ENCODE data around the gene NMRAL1. TPM values are rescaled to one million over a fixed set of nuclear protein-coding genes. Genes with fewer than 3 reads are reported as not detected.

NMRAL1 gene
- 38.3 TPM for total RNA-seq

DNA sequence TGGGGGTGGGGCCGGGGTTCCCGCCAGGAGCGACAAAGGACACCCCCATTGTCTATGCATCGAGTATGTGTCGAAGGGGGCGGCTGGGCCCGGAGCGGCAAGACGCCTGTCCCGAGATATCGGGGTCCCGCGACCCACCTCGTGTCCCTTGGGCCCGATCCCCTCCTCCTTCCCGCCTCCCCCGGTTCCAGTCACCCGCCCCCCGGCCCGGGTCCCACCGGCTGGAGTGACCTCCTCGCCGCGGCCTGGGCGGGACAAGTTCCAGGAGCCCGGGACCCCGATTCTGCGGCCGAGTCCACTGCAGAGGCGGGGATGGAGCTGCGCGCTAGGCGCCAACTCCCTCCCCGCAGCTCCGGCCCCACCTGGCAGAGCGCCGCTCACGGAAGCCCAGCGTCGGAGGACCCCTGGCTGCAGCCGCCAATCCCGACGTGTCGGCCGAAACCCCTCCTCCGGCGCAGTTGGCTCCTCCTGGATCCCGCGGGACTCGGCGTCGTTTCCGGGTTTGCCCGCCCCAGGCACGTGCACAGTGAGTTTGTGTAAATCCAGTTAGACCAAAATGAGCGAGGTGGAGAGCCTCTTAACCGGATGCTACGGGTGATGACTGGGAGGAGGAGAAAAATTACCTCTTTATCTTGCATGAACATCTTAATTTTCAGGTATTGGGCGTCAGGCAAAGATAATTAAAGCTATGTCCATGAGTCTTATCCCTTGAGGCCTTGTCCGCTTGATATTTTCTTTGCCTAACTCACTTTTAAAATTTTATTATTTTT, at the start of gene NMRAL1:
NMRAL1 (minus strand) TSS at position 434 of the 770 bp plus-strand sequence. CDS start 493 bp downstream, outside the sequence.
- DNase-seq (ENCODE audit: low spot score) (peak; percentile 90), ATAC-seq (peak; percentile 58)

DNA sequence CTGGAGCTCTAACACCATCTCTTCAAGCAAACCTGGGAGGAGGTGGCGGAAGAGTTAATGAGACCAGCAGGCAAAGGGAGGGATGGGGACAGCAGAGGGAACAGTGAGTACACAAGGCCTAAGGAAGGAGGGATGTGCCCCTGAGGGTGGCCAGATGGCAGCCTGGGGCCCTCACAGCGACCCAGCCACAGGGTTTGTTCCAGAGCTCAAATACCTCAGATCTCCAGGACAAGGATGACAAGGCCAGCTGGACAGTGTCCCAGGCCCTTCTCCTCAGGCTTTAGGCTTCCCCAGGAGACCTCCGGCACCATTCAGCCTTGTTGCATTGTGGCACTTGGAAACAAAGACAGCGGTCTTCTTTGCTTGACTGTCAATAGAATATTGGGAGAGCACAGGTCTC, 49.3 kb upstream of the NMRAL1 start:
- ATAC-seq = no peak
- DNase-seq (ENCODE audit: low spot score) = no peak

DNA sequence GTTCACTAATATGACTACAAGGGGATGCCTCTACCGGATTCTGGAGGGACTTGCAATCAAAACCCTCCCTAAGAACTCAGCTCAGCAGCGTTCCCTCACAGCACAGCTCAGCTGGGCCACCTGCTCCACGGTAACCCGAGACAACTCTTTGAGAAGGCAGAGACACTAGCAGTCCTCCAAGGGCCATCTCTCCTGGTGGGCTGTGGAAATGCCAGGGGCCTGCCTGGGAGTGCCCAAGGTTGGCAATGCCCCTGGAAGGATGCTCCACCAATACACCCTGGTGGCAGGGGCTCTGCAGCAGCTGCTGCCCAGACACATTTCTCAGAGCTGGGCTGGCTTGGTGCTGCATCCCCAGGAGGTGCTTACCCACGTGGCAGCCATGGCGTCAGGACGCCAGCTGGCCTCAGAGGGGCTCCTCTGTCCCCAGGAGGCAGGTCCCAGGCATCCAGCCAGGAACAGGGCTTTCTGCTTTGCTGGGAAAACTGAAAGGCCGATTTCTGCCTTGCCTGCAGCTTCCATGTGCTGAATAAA, 47.7 kb upstream of the NMRAL1 start:
- DNase-seq (ENCODE audit: low spot score) = no peak
- no peak for ATAC-seq

DNA sequence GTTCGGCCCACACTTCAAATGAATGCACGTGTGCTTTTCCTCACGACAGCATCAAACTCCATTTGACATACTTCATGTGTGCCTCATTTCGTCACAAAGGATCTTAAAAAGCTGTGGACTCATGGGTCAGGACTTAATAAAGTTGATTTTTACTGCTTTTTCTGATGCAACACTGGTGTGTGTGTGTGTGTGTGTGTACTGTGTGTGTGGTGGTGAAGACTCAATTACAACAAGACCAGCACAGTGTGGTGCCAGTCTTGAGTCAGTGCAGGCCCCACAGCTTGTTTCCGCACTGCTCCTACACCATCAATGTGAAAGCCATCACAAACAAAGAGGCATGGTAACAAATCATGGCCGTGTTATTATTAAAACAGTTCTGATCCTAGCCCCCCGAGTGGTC, 46.5 kb upstream of the NMRAL1 start:
- ATAC-seq (no peak), DNase-seq (ENCODE audit: low spot score) (no peak)

DNA sequence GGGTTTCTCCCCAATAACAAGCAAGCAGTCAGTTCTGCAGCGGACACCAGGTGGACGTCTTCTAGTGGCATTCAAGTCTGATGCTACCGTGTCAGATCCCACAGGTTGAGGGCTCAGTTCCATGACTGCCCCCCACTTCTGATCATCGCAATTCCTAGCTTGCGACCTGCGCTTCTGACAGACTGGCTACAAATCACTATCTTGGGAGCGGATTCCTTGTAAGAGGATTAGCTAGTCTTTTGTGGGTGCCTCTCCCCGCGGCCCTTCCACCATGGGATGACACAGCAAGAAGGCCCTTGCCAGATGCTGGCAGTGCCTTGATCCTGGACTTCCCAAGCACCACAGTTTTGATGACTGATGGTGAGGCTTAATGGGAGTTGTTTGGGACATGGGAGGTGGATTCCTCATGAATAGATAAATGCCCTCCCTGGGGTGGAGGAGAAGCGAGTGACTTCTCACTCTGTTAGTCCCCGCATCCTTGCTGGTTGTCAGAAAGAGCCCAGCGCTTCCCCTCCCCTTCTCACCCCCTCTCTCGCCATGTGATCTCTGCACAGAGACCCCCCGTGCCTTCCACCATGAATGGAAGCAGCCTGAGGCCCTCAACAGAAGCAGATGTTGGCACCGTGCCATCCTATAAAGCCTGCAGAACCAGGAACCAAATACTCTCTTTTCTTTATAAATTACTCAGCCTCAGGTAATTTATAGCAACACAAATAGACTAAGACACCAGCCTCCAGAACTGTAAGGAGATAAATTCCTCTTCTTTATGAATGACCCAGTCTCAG, 45.0 kb upstream of the NMRAL1 start:
- no peak for ATAC-seq

DNA sequence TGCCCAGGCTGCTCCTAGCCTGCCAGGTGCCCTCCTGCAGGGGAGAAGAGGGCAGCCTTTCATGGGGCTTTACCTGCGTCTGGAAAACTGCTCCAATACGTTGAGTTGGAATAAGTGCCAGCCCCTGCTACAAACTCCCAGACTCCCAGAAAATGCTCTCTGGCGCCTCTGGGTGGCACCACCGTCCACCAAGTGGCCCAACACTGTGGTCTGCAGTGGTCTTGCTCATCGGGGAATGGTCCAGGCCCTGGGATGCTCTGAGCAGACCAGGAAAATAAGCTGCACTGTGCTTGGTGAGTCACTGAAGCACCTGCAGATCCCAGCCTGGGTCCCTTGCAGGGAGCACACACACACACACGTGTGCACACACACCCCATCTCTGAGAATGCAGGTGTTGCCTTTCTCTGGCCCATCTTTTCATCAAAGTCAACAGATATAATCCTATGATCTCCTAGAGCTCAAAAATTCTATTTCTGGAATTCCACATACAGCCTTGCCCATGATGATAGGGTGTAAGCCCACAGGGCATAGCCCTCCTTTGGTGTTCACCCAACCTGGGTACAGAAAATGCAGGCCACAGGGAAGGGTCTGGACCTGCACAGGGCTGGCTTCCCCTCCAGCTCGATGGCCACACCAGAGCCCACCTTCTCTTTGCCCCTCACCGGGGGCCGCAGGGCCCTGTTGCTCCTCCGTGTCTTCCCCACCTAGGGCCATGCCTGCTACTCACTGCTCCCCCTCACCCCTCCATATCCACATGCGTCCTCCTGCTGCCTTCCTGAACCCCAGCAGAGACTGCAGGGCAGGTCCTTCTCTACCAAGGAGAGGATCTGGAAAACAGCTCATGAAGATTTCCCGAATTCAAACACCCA, 43.6 kb upstream of the NMRAL1 start:
- DNase-seq (ENCODE audit: low spot score) = no peak
- peak; percentile 62 for ATAC-seq

More for the DNA sequence above, 45.0 kb upstream of the NMRAL1 start:
- DNase-seq (ENCODE audit: low spot score) = no peak

DNA sequence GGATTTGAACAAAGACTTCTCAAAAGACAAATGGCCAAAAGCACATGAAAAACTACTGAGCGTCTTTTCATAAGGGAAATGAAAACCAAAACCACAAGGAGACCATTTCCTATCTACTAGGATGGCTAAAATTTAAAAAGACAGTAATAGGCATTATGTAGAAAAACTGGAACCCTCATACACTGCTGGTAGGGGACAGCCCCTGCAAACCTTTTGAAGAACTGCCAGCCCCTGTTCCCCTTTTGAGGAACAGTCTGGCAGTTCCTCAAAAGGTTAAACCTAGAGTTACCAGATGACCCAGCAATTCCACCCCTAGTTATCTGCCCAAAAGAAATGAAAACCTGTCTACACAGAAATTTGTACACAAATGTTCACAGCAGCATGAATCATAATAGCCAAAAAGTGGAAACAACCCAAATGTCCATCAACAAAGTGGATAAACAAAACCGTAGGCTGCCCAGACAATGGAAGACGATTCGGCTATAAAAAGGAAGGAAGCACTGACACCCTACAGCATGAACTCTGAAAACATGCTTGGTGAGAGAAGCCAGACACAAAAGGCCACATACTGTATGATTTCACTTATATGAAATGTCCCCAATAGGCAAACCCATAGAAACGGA, 41.3 kb upstream of the NMRAL1 start:
- DNase-seq (ENCODE audit: low spot score) (no peak), ATAC-seq (no peak)

DNA sequence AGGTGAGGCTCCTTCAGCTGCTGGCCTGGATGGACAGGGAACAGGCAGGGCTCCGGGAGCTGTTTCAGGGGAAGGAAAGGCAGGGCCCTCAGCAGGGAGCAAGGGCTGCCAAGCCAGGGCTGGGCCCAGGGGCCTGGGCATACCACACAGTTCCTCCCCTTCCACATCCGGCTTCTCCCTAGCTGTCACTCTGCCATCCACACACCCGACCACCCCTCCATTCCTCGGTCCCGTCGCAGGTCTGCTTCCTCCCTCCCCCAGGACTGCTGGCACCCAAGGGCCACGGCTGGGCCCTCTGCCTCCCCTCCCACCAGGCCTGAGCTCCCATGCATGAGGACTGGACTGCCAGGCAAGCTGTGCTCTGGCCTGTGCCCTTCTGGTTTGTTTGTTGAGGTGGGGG, 40.2 kb upstream of the NMRAL1 start:
- no peak for ATAC-seq
- no peak for DNase-seq (ENCODE audit: low spot score)

DNA sequence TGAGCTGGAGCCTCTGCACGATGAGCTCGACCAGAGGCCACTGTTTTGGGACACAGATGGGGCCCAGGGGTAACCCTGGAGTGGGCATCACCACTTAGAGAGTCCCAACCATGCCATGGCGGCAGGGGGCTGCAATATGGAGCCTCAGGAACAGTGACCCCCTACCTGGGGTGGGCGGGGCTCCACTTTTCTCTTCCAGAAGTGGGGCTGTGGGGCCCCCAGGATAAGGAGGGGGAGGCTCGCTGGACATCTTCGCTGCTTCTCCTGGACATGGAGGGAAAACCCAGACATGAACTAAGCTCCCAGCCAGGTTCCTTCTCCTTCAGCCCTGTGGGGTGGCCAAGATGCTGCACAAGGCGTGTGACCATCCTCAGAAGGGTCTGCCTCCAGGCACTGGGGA, 39.5 kb upstream of the NMRAL1 start:
- ATAC-seq (no peak), DNase-seq (ENCODE audit: low spot score) (no peak)

DNA sequence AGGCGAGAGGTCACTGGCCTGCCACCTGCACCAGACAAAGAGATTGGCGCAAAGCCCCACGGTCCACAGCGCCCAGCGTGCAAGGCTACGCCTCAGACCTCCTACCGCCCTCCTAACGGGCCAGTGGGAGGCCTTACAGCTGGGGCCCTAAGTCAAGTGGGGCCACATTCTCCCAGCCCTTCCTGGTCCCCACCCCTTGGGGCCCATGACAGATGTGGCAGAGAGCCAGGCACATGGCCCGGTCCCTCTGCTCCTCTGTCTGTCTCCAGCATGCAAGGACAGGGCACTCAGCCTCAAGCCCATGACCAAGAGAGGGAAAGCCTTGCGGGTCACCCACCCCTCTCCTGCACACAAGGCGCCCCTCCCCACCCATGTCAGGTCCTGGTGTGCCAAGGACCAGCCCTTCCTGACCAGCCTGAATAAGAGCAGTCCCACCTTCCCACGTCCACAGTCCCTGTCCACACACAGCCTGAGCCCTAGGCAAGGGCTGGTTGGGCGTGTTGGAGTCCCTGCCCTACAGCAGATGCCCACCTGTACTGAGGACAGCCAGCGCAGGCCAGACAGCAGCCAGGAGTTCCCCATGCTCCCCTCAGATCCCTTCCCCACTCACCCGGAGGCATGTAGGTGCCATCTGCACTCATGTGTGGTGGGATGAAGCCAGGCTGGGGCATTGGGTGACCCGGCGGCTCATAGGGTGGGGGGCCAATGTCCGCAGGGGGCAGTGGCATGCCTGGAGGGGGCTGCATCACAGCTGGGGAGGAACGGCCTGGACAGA, 38.8 kb upstream of the NMRAL1 start:
- ATAC-seq (no peak), DNase-seq (ENCODE audit: low spot score) (no peak)

DNA sequence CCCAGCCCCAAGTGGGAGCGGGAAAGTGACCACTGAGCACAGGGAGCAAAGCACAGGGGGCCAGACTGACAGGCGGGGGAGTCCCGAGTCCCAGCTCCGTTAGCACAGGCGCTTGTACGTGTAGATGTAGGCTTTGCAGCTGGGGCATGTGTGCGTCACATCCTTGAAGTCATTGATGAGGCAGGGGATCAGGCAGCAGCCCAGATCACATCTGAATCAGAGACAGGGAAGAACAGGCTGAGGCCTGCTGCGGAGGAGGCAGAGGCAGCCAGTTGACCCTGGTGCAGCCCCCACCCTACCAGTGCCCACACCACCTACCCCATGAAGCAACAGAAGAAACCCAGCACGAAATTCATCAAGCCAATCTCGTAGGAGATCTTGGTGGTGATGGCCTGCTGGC, 38.0 kb upstream of the NMRAL1 start:
- DNase-seq (ENCODE audit: low spot score) = no peak
- no peak for ATAC-seq

DNA sequence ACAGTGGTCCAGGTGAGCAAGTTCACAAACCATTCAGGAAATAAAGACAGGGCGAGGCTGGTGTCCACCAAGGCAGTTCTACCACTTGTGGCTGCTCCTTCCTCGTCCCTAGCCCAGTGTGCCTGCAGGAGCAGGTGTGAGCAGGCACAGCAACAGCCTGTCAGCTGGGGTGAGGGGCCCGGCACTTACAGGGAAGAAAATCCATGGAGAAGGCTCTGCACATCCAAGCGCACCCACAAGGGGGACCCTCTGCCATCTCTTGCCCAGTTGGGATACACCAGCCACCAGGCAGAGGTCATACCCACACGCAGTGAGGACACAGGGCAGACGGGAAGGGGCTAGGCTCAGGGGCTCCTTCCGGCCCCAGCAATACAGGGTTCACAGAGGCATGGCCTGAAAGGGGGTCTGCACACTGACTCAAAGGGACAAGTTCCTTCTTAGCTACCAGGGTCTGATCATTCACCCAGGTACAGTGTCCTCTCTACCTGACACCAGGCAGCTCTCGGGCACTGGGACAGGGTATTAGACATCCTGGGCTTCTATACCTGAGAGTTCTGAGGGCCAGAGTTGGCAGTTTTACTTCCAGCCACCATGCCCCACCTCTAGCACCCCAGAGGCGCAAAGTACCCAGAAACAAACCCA, 37.1 kb upstream of the NMRAL1 start:
- peak; percentile 74 for ATAC-seq

DNA sequence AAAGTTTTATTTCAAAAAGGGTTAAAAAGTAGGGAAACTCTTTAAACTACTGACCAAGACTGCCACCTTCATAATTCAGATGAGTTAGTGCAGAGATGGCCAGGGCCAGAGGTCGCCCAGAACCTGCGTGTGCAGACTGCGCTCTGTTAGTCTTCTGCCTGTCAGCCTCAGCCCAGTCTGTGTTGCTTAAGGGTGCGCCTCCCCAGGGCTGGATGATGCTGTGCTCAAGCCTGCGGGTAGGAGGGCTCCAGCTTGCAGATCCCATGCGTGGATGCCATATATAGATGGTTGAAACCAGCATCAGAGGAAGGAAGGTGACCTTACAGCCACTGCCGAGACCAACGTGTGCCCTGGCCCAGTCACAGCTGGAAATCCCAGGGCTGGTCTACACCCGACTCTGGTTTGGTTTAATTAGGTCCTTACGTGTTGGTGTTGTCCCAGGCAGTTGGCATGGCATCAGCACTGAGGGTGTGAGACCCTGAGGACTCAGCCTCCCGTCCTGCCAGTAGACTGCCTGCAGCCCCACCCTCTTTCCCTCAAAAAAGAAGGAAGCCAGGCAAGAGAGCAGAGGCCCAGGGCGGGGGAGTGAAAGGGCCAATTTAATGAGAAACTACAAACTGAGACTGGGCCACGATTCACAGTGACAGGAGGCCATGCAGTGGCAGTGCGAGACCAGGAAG, 36.5 kb upstream of the NMRAL1 start:
- DNase-seq (ENCODE audit: low spot score) (no peak), ATAC-seq (no peak)

More for the DNA sequence above, 37.1 kb upstream of the NMRAL1 start:
- no peak for DNase-seq (ENCODE audit: low spot score)

DNA sequence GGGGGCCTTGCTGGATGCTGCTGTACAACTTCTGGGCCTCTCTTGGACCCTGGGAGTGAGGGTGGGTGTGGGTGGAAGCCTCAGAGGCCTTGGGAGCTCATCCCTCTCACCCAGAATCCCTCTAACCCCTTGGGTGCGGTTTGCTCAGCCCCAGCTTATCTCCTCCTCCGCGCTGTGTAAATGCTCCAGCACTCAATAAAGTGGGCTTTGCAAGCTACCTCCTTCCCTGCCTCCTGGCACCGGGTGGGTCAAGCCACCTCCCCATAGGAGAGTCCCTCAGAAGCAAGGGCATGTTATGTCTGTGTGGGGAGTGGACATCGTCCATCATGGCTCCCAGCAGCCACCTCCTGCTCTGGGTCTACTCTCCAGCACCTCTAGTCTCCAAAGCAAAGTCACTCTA, 35.7 kb upstream of the NMRAL1 start:
- ATAC-seq = no peak
- DNase-seq (ENCODE audit: low spot score) = no peak

DNA sequence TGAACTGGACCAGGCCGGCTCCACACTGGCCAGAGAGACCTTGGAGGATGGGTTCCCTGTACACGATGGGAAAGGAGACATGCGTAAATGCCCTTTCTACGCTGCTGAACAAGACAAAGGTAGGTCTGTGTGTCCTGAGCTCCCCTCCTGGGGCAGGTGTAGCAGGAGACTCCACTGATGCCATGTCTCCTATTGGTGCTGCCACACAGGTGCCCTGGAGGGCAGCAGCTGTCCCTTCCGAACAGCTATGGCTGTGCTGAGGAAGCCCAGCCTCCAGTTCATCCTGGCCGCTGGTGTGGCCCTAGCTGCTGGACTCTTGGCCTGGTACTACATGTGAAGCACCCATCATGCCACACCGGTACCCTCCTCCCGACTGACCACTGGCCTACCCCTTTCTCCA, 35.0 kb upstream of the NMRAL1 start:
- no peak for DNase-seq (ENCODE audit: low spot score)
- no peak for ATAC-seq

DNA sequence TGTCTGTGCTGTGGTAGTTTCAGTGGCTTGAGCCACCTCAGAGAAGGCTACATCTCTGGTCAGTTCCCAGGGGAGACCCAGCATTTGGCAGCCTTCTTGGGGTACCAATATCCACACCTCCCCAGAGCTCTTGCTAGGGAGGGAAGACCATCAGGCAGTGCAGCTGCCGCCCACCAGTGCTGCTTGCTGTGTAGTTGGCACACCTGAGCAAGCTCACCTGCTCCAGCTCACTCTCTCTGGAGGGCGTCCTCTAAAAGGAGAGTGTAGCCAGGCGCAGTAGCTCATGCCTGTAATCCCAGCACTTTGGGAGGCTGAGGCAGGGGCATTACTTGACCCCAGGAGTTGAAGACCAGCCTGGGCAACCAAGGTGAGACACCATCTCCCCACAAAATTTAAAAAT, 34.4 kb upstream of the NMRAL1 start:
- DNase-seq (ENCODE audit: low spot score) (no peak), ATAC-seq (no peak)

DNA sequence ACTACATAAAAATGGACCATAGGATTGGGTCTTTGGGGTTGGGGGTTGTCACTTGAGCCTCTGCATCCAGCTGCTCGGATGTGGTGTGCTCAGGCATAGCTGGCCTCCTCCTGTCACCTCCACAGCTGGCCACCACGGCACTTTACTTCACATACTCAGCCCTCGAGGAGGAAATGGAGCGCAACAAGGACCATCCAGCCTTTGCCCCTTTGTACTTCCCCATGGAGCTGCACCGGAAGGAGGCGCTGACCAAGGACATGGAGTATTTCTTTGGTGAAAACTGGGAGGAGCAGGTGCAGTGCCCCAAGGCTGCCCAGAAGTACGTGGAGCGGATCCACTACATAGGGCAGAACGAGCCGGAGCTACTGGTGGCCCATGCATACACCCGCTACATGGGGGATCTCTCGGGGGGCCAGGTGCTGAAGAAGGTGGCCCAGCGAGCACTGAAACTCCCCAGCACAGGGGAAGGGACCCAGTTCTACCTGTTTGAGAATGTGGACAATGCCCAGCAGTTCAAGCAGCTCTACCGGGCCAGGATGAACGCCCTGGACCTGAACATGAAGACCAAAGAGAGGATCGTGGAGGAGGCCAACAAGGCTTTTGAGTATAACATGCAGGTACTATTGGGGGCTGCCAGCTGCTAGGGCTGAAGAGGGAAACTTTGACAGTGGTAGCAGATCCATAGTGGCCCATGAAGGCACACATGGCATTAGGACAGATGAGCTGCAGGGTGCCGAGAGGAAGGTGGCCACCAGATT, 33.3 kb upstream of the NMRAL1 start:
- no peak for DNase-seq (ENCODE audit: low spot score)
- no peak for ATAC-seq

DNA sequence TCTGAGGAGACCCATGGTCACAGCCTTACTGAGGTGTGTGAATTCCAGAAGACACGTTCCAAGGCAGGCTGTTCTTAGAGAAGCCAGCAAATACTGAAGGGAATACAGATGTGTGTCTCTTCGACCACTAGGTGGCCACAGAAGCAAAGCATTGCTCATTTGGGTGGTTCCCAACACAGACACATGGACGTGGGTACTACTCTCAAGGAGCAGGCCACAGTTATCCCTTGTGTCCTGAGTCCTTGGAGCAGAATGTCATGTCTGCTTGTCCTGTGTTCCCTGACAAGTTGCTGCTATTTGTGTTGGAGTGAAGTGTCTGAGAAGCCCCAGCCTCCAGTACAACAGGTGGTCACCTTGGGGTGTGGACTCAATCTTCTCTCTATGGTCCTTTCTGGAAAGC, 32.0 kb upstream of the NMRAL1 start:
- peak; percentile 62 for DNase-seq (ENCODE audit: low spot score)
- ATAC-seq = peak; percentile 87

All from left lobe of liver (tissue), 2 donors.